ENCODE data around the gene ASB18. TPM values are rescaled to one million over a fixed set of nuclear protein-coding genes. Genes with fewer than 3 reads are reported as not detected.

The ASB18 gene
- total RNA-seq, 1 donor from 2014 or later, result not detected

DNA sequence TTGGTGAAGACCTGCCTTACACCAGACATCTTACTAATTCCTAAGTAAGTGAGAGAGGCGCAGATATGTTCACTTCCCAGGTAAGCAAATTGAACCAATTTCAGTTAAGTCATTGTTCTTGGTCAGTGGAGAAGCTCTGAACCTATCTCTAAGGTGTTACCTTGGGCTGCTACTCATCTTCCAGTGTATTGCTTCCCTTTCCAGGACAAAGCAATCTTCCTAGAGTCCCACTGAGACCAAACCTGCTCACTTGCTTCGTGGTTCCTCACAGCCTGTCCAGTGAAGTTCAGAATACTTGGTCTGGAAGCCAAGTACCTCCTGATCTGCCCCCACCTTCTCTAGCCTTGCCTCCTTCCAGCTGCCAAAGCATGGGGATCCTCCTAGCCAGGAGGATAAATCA, 73.5 kb downstream of the ASB18 start:
- no peaks in the 10 kb centered on the region for H3K36me3 ChIP-seq
- no peaks in the 10 kb centered on the region for H3K27me3 ChIP-seq
- H3K4me1 ChIP-seq, result no peaks in the 10 kb centered on the region
- Mint-ChIP-seq H3K27me3 (ENCODE audit: insufficient read depth, low read depth) (no peaks in the 10 kb centered on the region), H3K36me3 (peaks cover 4% of the 10 kb centered on the region), H3K4me1 (peaks cover 9% of the 10 kb centered on the region), H3K27ac (no peak overlapping the region), H3K4me3 (no peak overlapping the region), H3K9me3 (peaks cover 2% of the 10 kb centered on the region)
- no peaks in the 10 kb centered on the region for H3K79me2 ChIP-seq (ENCODE audit: low read depth)
- H3K9ac ChIP-seq, result no peak overlapping the region
- H3K4me3 ChIP-seq, result no peak overlapping the region
- no peaks in the 10 kb centered on the region for H4K20me1 ChIP-seq (ENCODE audit: low read depth)
- DNase-seq (ENCODE audit: low spot score), result no peak
- no peak overlapping the region for H3K4me2 ChIP-seq
- H3K27ac ChIP-seq, result no peak overlapping the region
- TF ChIP-seq EZH2 (IDR thresholded peaks at IDR 0.05) (no peak), EZH2phosphoT487 (IDR thresholded peaks at IDR 0.05) (no peak)
- TF ChIP-seq, protein P1, sequence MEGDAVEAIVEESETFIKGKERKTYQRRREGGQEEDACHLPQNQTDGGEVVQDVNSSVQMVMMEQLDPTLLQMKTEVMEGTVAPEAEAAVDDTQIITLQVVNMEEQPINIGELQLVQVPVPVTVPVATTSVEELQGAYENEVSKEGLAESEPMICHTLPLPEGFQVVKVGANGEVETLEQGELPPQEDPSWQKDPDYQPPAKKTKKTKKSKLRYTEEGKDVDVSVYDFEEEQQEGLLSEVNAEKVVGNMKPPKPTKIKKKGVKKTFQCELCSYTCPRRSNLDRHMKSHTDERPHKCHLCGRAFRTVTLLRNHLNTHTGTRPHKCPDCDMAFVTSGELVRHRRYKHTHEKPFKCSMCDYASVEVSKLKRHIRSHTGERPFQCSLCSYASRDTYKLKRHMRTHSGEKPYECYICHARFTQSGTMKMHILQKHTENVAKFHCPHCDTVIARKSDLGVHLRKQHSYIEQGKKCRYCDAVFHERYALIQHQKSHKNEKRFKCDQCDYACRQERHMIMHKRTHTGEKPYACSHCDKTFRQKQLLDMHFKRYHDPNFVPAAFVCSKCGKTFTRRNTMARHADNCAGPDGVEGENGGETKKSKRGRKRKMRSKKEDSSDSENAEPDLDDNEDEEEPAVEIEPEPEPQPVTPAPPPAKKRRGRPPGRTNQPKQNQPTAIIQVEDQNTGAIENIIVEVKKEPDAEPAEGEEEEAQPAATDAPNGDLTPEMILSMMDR (IDR thresholded peaks at IDR 0.05), result no peak
- H2AFZ ChIP-seq (replicated peaks), result no peak overlapping the region
- H3K9me3 ChIP-seq (ENCODE audit: low read depth), result no peaks in the 10 kb centered on the region
- H3F3A ChIP-seq (ENCODE audit: low read depth), result no peaks in the 10 kb centered on the region

DNA sequence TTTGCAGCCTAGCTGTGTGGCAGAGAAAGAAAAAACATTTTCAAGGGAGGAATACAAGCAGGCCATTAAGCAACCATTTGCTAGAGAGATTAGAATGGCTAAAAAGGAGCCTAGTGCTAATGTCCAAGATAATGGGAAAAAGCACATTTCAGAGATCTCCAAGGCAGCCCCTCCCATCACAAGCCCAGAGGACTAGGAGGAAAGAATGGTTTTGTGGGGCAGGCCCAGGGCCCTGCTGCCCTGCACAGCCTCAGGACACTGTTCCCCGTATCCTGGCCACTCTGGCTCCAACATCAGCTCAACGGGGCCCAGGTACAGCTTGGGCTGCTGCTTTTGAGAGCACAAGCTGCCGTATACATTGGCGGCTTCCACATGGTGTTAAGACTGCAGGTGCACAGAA, 79.5 kb downstream of the ASB18 start:
- Mint-ChIP-seq H3K27ac (no peak overlapping the region), H3K4me3 (no peak overlapping the region), H3K36me3 (peaks cover 3% of the 10 kb centered on the region), H3K27me3 (ENCODE audit: insufficient read depth, low read depth) (peaks cover 10% of the 10 kb centered on the region), H3K9me3 (peaks cover 9% of the 10 kb centered on the region), H3K4me1 (peaks cover 10% of the 10 kb centered on the region)
- TF ChIP-seq EZH2 (IDR thresholded peaks at IDR 0.05), result no peak
- Histone ChIP-seq H3K4me2 (no peak overlapping the region), H3F3A (ENCODE audit: low read depth) (peaks cover 8% of the 10 kb centered on the region), H2AFZ (replicated peaks) (no peak overlapping the region), H3K9me3 (ENCODE audit: low read depth) (no peaks in the 10 kb centered on the region), H3K79me2 (ENCODE audit: low read depth) (no peaks in the 10 kb centered on the region), H3K9ac (no peak overlapping the region), H3K27me3 (peaks cover 32% of the 10 kb centered on the region), H3K27ac (no peak overlapping the region), H3K4me3 (no peak overlapping the region), H3K4me1 (peaks cover under 1% of the 10 kb centered on the region), H4K20me1 (ENCODE audit: low read depth) (peaks cover 9% of the 10 kb centered on the region), H3K36me3 (no peaks in the 10 kb centered on the region)
- no peak for DNase-seq (ENCODE audit: low spot score)

DNA sequence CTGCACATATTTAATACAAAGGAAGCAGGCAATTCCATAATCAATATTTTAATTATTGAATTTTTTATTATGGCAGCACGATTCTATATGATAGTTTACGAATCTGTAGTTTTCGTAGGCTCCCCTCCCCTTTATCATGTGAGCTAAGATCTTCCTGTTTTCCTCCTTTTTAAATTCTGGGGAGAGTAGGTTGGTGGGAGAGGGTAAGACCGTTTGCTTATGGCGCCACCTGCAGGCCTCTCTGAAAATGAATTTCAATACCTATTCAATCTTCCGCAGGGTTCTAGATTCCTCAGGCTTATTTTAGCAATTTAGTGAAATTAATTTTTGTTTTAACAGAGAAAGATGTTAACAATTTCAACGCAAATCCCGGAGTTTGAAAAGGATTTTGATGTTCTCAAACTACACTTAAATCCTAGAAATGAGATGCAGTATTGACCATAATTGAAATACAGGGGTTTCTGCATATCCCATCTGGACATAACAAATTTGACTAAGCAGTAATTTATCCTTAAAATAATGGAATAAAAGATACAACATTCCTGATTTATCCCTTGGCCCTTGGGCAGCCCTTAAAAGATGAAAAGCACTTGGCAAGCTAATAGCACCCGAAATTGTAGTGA, 83.3 kb downstream of the ASB18 start:
- Histone ChIP-seq H3K4me3 (no peak overlapping the region), H3K36me3 (no peaks in the 10 kb centered on the region), H2AFZ (replicated peaks) (no peak overlapping the region), H4K20me1 (ENCODE audit: low read depth) (peaks cover 29% of the 10 kb centered on the region), H3K79me2 (ENCODE audit: low read depth) (no peaks in the 10 kb centered on the region), H3K4me2 (no peak overlapping the region), H3K9ac (no peak overlapping the region), H3F3A (ENCODE audit: low read depth) (peaks cover 33% of the 10 kb centered on the region), H3K27ac (no peak overlapping the region), H3K4me1 (peaks cover 11% of the 10 kb centered on the region), H3K9me3 (ENCODE audit: low read depth) (no peaks in the 10 kb centered on the region), H3K27me3 (peaks cover 70% of the 10 kb centered on the region)
- H3K4me1 Mint-ChIP-seq, result peaks cover 23% of the 10 kb centered on the region
- H3K9me3 Mint-ChIP-seq, result peaks cover 7% of the 10 kb centered on the region
- no peak overlapping the region for H3K27ac Mint-ChIP-seq
- peak; percentile 83 for DNase-seq (ENCODE audit: low spot score)
- H3K36me3 Mint-ChIP-seq, result peaks cover 3% of the 10 kb centered on the region
- no peak for TF ChIP-seq EZH2 (IDR thresholded peaks at IDR 0.05)
- TF ChIP-seq, protein P1 (IDR thresholded peaks at IDR 0.05), result peak; percentile 96
- TF ChIP-seq EZH2phosphoT487 (IDR thresholded peaks at IDR 0.05), result no peak
- H3K27me3 Mint-ChIP-seq (ENCODE audit: insufficient read depth, low read depth), result peaks cover 25% of the 10 kb centered on the region
- peak overlapping the region; percentile 14 for H3K4me3 Mint-ChIP-seq

DNA sequence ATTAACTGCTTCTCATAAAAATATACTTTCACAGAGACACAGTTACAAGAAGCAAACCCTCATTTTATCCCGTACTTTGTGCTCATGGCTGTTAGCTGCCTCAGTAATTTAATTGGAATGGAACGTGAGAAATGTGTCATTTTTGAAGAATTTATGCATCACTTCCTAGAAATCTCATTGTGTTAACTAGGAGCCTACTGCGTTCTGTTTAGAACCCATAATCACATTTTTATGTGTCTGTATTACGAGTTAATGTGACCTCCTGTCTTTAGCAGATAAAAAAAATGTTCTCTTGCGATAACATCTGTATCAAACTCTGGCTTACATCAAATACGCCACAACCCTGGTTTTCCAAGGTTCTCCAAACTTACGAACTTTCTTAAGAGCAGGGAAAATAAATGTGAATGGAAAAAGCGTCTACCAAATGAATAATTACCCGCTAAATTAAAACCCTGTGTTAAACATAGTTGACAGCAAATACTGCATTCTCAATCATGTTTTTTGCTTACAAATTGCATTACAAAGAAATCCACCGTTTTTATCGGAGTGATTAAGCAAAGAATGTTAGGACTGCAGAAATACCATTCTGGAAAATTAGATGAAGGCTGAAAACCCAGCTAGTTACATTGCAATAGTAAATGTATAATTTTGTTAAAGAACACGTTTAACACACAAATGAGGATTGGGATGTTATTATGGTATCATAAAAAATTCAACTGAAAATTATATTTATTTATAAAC, 84.0 kb downstream of the ASB18 start:
- Mint-ChIP-seq H3K27me3 (ENCODE audit: insufficient read depth, low read depth) (peaks cover 30% of the 10 kb centered on the region), H3K4me1 (peaks cover 30% of the 10 kb centered on the region), H3K36me3 (no peaks in the 10 kb centered on the region), H3K27ac (no peak overlapping the region), H3K4me3 (peak overlapping the region; percentile 80), H3K9me3 (peaks cover 7% of the 10 kb centered on the region)
- H3K4me3 ChIP-seq, result no peak overlapping the region
- no peak overlapping the region for H3K4me2 ChIP-seq
- no peak for DNase-seq (ENCODE audit: low spot score)
- peaks cover 77% of the 10 kb centered on the region for H3K27me3 ChIP-seq
- H3K36me3 ChIP-seq, result no peaks in the 10 kb centered on the region
- TF ChIP-seq EZH2phosphoT487 (IDR thresholded peaks at IDR 0.05), result no peak
- TF ChIP-seq EZH2 (IDR thresholded peaks at IDR 0.05), result peak; percentile 7
- peaks cover 33% of the 10 kb centered on the region for H3F3A ChIP-seq (ENCODE audit: low read depth)
- no peaks in the 10 kb centered on the region for H3K79me2 ChIP-seq (ENCODE audit: low read depth)
- H2AFZ ChIP-seq (replicated peaks), result no peak overlapping the region
- no peak overlapping the region for H3K9ac ChIP-seq
- H3K9me3 ChIP-seq (ENCODE audit: low read depth), result no peaks in the 10 kb centered on the region
- H3K4me1 ChIP-seq, result peaks cover 11% of the 10 kb centered on the region
- H4K20me1 ChIP-seq (ENCODE audit: low read depth), result peaks cover 36% of the 10 kb centered on the region
- H3K27ac ChIP-seq, result no peak overlapping the region

All from neural progenitor cell (in vitro differentiated cells).